Colonic mucosa (tissue), 4 donors: ENCODE results near the gene RNF4. TPM values are rescaled to one million over a fixed set of nuclear protein-coding genes. Genes with fewer than 3 reads are reported as not detected.

Experiments used
- DNase-seq: peaks from one replicate; pipeline ENCODE4 v3.0.0-alpha.2; 2020
- H3K27ac ChIP-seq: fragments of 200-600 bp; one replicate; pipeline ENCODE4 v1.8.0; 2021
- H3K27me3 ChIP-seq: fragments of 200-600 bp; one replicate; pipeline ENCODE4 v1.8.0; 2021
- H3K36me3 ChIP-seq: fragments of 200-600 bp; one replicate; pipeline ENCODE4 v1.8.0; 2021
- H3K4me1 ChIP-seq: fragments of 200-600 bp; one replicate; pipeline ENCODE4 v1.8.0; 2021; ENCODE audit warnings: mild to moderate bottlenecking
- H3K4me3 ChIP-seq: fragments of 200-600 bp; one replicate; pipeline ENCODE4 v1.8.0; 2021
- H3K9ac ChIP-seq, 2 donors: one replicate each; pipeline ENCODE4 v1.7.0; 2013; ENCODE audit warnings: control low read depth in 2 of 2, low read depth in 2 of 2, low read length in 2 of 2
- H3K9me3 ChIP-seq: fragments of 200-600 bp; one replicate; pipeline ENCODE4 v1.8.0; 2021
- intact Hi-C: fragments of 100-400 bp; cut with DNase I; formaldehyde crosslinking; loops from one replicate; pipeline ENCODE4 v1.14.1; 2022
- total RNA-seq, 2 donors: library from RNA; stranded (reverse); fragmentation: NEBNext Ultra II Directional in 1 of 2; extraction: Animal tissue kit (Norgen Biotek cat#: 25700) in 1 of 2; gene quantifications; one replicate each; pipeline ENCODE4 v1.2.1, GENCODE V29; 2021
- TF ChIP-seq, protein P1 (sequence below): fragments of 200-600 bp; IDR thresholded peaks from one replicate; pipeline ENCODE4 v1.8.0; 2022; ENCODE audit warnings: antibody characterized with exemption, mild to moderate bottlenecking
- donor health status: healthy.
- donor health status: DM: no; HTN: no; CAD: no.
- donor health status: DM: no; HTN: no; CAD: no.

Gene RNF4
- total RNA-seq, 2 donors from 2014 or later: 50.1 to 51.1 TPM

DNA sequence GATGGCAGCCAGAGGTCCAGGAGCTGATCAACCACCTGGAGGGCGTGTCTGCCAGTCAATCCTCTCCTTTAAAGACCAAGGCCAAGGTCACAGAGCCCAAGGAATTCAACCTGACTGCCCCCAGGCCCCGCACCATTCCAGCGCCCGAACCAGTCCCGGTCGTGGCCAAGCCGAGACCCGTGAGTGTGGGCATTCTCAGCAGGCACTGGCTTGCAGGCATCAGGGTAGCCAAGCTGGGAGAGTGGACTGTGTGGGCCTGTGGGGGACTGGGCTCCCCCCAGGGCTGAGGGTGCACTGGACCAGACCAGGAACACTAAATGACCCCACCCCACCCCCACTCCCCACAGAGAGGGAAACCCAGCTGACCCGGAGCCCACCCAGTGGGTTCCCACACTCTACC lies 23.8 kb upstream of the RNF4 start:
- no peak overlapping the region for H3K4me3 ChIP-seq
- H3K27me3 ChIP-seq: no peaks in the 10 kb centered on the region
- H3K4me1 ChIP-seq: no peaks in the 10 kb centered on the region
- no peaks in the 10 kb centered on the region for H3K9me3 ChIP-seq
- no peak for DNase-seq
- H3K27ac ChIP-seq: no peak overlapping the region
- H3K9ac ChIP-seq: no peak overlapping the region
- TF ChIP-seq, protein P1, sequence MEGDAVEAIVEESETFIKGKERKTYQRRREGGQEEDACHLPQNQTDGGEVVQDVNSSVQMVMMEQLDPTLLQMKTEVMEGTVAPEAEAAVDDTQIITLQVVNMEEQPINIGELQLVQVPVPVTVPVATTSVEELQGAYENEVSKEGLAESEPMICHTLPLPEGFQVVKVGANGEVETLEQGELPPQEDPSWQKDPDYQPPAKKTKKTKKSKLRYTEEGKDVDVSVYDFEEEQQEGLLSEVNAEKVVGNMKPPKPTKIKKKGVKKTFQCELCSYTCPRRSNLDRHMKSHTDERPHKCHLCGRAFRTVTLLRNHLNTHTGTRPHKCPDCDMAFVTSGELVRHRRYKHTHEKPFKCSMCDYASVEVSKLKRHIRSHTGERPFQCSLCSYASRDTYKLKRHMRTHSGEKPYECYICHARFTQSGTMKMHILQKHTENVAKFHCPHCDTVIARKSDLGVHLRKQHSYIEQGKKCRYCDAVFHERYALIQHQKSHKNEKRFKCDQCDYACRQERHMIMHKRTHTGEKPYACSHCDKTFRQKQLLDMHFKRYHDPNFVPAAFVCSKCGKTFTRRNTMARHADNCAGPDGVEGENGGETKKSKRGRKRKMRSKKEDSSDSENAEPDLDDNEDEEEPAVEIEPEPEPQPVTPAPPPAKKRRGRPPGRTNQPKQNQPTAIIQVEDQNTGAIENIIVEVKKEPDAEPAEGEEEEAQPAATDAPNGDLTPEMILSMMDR: no peak
- H3K36me3 ChIP-seq: no peaks in the 10 kb centered on the region
- intact Hi-C loops: no loop called here

DNA sequence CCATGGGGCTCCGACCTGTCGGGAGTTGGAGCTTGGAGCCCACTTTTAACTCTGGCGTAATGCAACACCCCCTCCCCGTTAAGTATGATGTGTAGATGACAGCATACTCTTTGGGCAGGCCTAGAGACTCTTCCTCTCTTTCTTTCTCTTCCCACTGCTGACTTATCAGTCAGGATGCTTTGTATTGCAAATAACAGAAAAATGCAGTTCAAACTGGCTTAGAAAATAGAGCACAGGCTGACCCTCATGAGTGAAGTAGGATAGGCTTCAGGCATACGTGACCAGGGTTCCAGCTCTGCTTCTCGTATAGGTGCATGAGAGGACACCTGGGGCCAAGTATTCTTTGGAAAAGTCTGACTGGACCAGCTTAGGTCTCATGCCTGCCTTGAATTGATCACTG lies 23.3 kb upstream of the RNF4 start:
- intact Hi-C loops: no loop called here
- TF ChIP-seq, protein P1: no peak
- DNase-seq: no peak

DNA sequence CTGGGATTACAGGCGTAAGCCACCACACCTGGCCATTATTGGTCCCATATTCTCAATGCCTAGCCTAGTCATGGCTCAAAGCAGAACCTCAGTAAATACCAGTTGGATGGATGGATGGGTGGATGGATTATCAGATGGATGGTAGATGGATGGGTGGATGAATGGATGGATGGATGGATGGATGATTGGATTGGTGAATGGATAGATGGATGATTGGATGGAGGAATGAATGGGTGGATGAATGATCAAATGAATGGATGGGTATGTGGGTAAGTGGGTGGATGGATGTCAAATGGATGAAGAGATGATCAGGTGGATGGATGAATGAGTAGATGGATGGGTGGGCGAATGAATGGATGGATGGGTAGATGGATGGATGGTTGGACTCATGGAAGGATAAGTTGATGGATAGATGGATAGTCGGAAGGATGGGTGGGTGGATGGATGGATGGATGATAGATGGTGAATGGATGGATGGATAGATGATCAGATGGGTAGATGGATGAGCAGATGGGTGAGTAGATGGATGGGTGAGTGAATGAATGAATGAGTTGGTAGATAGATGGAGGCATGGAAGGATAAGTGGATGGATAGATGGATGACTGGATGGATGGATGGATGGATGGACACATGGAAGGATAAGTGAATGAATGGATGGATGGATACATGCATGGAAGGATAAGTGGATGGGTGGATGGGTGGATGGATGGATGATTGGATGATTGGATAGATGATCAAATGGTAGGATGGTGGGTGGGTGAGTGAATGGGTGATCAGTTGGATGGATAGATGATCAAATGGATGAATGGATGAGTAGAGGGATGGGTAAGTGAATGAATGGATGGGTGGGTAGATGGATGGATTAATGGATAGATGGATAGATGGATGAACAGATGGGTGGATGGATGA lies 22.0 kb upstream of the RNF4 start:
- TF ChIP-seq, protein P1: no peak
- no peaks in the 10 kb centered on the region for H3K4me1 ChIP-seq
- no peak overlapping the region for H3K4me3 ChIP-seq
- H3K9ac ChIP-seq: no peak overlapping the region
- no peaks in the 10 kb centered on the region for H3K27me3 ChIP-seq
- no peaks in the 10 kb centered on the region for H3K36me3 ChIP-seq
- H3K27ac ChIP-seq: no peak overlapping the region
- intact Hi-C loops: no loop called here
- H3K9me3 ChIP-seq: no peaks in the 10 kb centered on the region
- no peak for DNase-seq

More for the DNA sequence above, 23.3 kb upstream of the RNF4 start:
- Histone ChIP-seq H3K36me3 (no peaks in the 10 kb centered on the region), H3K9me3 (no peaks in the 10 kb centered on the region), H3K27me3 (no peaks in the 10 kb centered on the region), H3K4me3 (no peak overlapping the region), H3K9ac (no peak overlapping the region), H3K4me1 (no peaks in the 10 kb centered on the region), H3K27ac (no peak overlapping the region)

DNA sequence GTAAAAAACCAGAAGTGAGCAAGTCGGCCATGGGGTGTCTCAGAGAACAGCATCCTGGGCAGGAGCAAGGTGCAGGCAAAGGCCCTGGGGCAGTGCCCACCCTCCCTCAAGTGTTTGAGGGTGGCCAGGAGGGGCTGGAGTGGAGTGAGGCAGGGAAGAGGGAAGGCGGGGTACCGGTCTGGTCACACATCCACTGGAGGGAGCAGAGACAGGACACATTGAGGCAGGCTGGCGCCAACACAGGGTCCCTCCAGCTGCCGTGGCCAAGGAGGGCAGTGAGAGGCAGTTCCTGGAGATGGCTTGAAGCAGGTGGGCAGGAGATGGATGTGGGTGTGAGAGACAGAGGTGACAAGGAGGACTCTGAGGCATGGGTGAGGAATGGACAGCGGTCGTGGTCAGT lies 20.3 kb upstream of the RNF4 start:
- Histone ChIP-seq H3K4me3 (no peak overlapping the region), H3K36me3 (no peaks in the 10 kb centered on the region), H3K27me3 (no peaks in the 10 kb centered on the region), H3K9me3 (no peaks in the 10 kb centered on the region), H3K4me1 (no peaks in the 10 kb centered on the region), H3K27ac (no peak overlapping the region), H3K9ac (no peak overlapping the region)
- TF ChIP-seq, protein P1: no peak
- intact Hi-C loops: no loop called here
- no peak for DNase-seq

DNA sequence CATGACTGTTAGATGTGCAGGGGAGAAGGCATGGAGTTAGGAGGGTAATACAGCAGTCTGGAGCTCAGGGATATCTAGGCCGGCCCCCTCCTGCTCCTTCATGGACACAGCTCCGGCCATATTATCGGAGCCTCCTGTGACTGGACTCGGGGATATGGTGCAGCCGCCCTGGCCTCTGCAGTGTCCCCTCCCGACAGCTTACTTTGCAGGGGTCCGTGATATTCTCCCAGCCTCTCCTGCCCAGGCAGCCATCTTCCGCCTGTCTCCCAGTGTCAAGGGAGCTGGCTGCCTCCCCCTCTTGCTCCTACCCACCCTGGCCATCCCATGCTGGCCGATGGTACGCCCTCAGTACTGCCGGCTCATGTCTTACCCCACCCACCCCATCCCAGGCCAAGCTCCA lies 19.9 kb upstream of the RNF4 start:
- H3K27ac ChIP-seq: no peak overlapping the region
- TF ChIP-seq, protein P1: no peak
- H3K4me3 ChIP-seq: no peak overlapping the region
- H3K4me1 ChIP-seq: no peaks in the 10 kb centered on the region
- intact Hi-C loops: no loop called here
- no peaks in the 10 kb centered on the region for H3K36me3 ChIP-seq
- no peaks in the 10 kb centered on the region for H3K9me3 ChIP-seq
- no peaks in the 10 kb centered on the region for H3K27me3 ChIP-seq
- no peak overlapping the region for H3K9ac ChIP-seq
- no peak for DNase-seq
